ENCODE measurements around the gene TMEM130. TPM values are rescaled to one million over a fixed set of nuclear protein-coding genes. Genes with fewer than 3 reads are reported as not detected.

Gene TMEM130
- total and polyA plus RNA-seq, 9 of the 15 experiments (the other 6 are each of a cell fraction or from before 2014, with no cell fraction given), result 0.07 TPM; not detected in 8

DNA sequence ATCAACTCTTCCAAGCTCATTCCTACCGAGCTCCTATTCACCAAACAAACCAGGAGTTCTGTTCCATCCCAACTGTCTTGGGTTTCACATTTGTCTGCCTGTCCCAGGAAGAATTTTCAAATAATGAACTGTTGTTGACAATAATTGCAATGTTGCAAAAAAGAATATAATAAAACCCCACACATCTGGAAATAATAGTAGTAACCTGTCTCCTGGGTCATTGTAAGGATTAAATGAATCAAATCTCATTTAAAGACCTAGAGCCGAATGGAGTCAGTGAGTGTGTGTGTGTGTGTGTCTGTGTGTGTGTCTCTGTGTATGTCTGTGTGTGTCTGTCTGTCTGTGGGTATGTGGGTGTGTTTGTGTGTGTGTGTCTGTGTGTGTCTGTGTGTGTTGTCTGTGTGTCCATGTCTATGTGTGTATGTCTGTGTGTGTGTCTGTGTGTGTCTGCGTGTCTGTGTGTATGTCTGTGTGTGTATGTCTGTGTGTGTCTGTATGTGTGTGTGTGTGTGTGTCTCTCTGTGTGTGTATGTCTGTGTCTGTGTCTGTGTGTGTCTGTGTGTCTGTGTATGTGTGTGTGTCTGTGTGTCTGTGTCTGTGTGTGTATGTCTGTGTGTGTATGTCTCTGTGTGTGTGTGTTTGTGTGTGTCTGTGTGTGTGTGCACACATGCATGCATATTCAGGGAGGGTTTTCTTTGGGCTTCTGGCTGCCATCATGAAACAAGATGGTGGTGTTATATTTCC lies 52.7 kb downstream of the TMEM130 start (continued):
- TF ChIP-seq, protein P1, sequence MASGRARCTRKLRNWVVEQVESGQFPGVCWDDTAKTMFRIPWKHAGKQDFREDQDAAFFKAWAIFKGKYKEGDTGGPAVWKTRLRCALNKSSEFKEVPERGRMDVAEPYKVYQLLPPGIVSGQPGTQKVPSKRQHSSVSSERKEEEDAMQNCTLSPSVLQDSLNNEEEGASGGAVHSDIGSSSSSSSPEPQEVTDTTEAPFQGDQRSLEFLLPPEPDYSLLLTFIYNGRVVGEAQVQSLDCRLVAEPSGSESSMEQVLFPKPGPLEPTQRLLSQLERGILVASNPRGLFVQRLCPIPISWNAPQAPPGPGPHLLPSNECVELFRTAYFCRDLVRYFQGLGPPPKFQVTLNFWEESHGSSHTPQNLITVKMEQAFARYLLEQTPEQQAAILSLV (tag; IDR thresholded peaks at IDR 0.05), result no peak
- TF ChIP-seq FUS (optimal IDR thresholded peaks at IDR 0.05; ENCODE audit: low read depth, low read length), result no peak
- no peak for TF ChIP-seq POLR2AphosphoS2 (IDR thresholded peaks at IDR 0.05; ENCODE audit: low read length)
- TF ChIP-seq PHF20 (IDR thresholded peaks at IDR 0.05; ENCODE audit: partially characterized antibody), result peak; percentile 22
- TF ChIP-seq MAFF (IDR thresholded peaks at IDR 0.05; ENCODE audit: low read length), result peak; percentile 47
- TF ChIP-seq TRIM24 (IDR thresholded peaks at IDR 0.05), result peak in 1 of 2 experiments; percentile 50; a peak in 1 of 4 replicates
- no peak for TF ChIP-seq ZNF583 (CRISPR knock-in tag; IDR thresholded peaks at IDR 0.05)
- no peak for TF ChIP-seq ZZZ3 (IDR thresholded peaks at IDR 0.05)
- TF ChIP-seq C11orf30 (IDR thresholded peaks at IDR 0.05; ENCODE audit: low read depth), result peak; percentile 73
- no peak for TF ChIP-seq ZFP30 (CRISPR knock-in tag; IDR thresholded peaks at IDR 0.05; ENCODE audit: borderline replicate concordance)
- TF ChIP-seq, protein P2, sequence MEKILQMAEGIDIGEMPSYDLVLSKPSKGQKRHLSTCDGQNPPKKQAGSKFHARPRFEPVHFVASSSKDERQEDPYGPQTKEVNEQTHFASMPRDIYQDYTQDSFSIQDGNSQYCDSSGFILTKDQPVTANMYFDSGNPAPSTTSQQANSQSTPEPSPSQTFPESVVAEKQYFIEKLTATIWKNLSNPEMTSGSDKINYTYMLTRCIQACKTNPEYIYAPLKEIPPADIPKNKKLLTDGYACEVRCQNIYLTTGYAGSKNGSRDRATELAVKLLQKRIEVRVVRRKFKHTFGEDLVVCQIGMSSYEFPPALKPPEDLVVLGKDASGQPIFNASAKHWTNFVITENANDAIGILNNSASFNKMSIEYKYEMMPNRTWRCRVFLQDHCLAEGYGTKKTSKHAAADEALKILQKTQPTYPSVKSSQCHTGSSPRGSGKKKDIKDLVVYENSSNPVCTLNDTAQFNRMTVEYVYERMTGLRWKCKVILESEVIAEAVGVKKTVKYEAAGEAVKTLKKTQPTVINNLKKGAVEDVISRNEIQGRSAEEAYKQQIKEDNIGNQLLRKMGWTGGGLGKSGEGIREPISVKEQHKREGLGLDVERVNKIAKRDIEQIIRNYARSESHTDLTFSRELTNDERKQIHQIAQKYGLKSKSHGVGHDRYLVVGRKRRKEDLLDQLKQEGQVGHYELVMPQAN (IDR thresholded peaks at IDR 0.05; ENCODE audit: borderline replicate concordance), result 0 out of 2 replicates have a peak, but pooled peaks have one; percentile 43
- TF ChIP-seq, protein P3, sequence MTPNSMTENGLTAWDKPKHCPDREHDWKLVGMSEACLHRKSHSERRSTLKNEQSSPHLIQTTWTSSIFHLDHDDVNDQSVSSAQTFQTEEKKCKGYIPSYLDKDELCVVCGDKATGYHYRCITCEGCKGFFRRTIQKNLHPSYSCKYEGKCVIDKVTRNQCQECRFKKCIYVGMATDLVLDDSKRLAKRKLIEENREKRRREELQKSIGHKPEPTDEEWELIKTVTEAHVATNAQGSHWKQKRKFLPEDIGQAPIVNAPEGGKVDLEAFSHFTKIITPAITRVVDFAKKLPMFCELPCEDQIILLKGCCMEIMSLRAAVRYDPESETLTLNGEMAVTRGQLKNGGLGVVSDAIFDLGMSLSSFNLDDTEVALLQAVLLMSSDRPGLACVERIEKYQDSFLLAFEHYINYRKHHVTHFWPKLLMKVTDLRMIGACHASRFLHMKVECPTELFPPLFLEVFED (CRISPR knock-in tag; conservative IDR thresholded peaks at IDR 0.05), result 0 out of 2 replicates have a peak, but pooled peaks have one; percentile 54
- peak; percentile 58 for TF ChIP-seq ZNF316 (IDR thresholded peaks at IDR 0.05)
- TF ChIP-seq ELF4 (CRISPR knock-in tag; IDR thresholded peaks at IDR 0.05), result peak; percentile 80; the same call in 1 of the 2 replicates
- 0 out of 4 replicates have a peak, but pooled peaks of 1 of the 2 experiments have one; percentile 13 for TF ChIP-seq HDAC1 (IDR thresholded peaks at IDR 0.05)
- TF ChIP-seq, protein P4, sequence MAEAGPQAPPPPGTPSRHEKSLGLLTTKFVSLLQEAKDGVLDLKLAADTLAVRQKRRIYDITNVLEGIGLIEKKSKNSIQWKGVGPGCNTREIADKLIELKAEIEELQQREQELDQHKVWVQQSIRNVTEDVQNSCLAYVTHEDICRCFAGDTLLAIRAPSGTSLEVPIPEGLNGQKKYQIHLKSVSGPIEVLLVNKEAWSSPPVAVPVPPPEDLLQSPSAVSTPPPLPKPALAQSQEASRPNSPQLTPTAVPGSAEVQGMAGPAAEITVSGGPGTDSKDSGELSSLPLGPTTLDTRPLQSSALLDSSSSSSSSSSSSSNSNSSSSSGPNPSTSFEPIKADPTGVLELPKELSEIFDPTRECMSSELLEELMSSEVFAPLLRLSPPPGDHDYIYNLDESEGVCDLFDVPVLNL (CRISPR knock-in tag; IDR thresholded peaks at IDR 0.05; ENCODE audit: low read depth), result no peak
- TF ChIP-seq, protein P5, sequence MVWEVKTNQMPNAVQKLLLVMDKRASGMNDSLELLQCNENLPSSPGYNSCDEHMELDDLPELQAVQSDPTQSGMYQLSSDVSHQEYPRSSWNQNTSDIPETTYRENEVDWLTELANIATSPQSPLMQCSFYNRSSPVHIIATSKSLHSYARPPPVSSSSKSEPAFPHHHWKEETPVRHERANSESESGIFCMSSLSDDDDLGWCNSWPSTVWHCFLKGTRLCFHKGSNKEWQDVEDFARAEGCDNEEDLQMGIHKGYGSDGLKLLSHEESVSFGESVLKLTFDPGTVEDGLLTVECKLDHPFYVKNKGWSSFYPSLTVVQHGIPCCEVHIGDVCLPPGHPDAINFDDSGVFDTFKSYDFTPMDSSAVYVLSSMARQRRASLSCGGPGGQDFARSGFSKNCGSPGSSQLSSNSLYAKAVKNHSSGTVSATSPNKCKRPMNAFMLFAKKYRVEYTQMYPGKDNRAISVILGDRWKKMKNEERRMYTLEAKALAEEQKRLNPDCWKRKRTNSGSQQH (CRISPR knock-in tag; IDR thresholded peaks at IDR 0.05), result peak; percentile 29; the same call in 1 of the 2 replicates
- TF ChIP-seq MTA2 (IDR thresholded peaks at IDR 0.05; ENCODE audit: low read depth), result no peak
- TF ChIP-seq ZNF239 (CRISPR knock-in tag; IDR thresholded peaks at IDR 0.05), result no peak
- TF ChIP-seq MAFG (tag; conservative IDR thresholded peaks at IDR 0.05), result peak; percentile 60
- no peak for TF ChIP-seq SPI1 (IDR thresholded peaks at IDR 0.05; ENCODE audit: borderline replicate concordance, low read depth, low read length)
- TF ChIP-seq POLR2H (tag; IDR thresholded peaks at IDR 0.05; ENCODE audit: low read depth), result no peak

Data from K562 (cell line).